GM12865 (cell line): ENCODE measurements around the gene SEZ6L.

Experiments
- DNase-seq: peaks from one replicate; pipeline ENCODE4 v3.0.0; 2010; ENCODE audit warnings: low read depth
- H3K4me3 ChIP-seq: 2 replicates; pipeline ENCODE4 v1.5.1; 2011; ENCODE audit warnings: mild to moderate bottlenecking, low read depth, low read length, control low read depth
- CTCF ChIP-seq: IDR thresholded peaks from 2 replicates; pipeline ENCODE4 v1.5.1; 2011; ENCODE audit warnings: low read length, control low read depth, low read depth, inconsistent platforms; ENCODE audit not compliant: insufficient read depth; ENCODE audit errors: missing control alignments

Gene SEZ6L

DNA sequence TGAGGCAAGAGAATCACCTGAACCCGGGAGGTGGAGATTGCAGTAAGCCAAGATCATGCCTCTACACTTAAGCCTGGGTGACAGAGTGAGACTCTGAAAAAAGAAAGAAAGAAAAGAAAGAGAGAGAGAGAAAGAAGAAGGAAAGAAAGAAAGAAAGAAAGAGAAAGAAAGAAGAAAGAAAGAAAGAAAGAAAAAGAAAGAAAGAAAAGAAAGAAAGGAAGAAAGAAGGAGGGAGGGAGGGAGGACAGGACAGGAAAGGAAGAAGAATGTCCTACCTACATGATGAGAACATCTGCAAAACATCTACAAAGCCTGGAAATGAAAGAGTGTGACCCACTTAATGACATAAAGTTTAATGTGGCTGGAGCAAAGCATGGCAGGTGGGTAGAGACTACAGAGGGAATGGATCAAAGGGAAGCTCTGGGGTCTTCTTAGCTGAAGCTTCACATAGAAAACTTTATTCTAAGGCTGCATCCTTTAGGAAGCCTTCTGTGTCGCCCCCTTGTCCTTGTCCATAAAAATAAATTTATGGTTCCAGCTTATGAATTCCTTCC lies 147.5 kb downstream of the SEZ6L start:
- H3K4me3 ChIP-seq: no peak overlapping the region
- no peak for TF ChIP-seq CTCF
- no peak for DNase-seq

- TF ChIP-seq CTCF: peak; percentile 39
- no peak overlapping the region for H3K4me3 ChIP-seq
- DNase-seq: peak; percentile 7
These were observed 149.7 kb downstream of the SEZ6L start for GRCh38 chr22:26318975-26319374.

GRCh38 chr22:26320447-26320846 lies 151.2 kb downstream of the SEZ6L start:
- no peak for DNase-seq
- H3K4me3 ChIP-seq: no peak overlapping the region
- TF ChIP-seq CTCF: no peak

DNA sequence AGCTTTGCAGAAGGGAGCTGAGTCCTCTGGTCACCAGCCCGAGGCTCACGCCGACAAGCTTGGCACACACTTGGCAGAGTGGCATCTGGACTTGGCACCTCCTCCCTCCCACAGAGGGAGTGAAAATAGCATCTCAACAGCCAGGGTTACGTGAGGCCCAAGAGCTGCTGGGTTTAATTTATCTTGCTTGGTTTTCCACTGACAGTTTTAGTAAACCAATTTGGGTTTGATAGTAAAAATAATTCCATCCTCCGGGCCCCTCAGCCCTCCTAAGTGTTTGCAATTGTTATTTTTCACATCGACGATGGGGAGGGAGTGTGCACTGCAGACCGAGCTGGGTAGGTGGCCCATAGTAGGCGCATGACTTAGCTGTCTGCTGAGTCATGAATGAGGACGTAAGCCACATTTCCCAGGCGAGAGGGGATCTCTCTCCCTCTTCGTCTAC lies 152.2 kb downstream of the SEZ6L start:
- TF ChIP-seq CTCF: no peak
- H3K4me3 ChIP-seq: no peak overlapping the region
- DNase-seq: no peak

GRCh38 chr22:26322179-26322905 lies 153.1 kb downstream of the SEZ6L start:
- H3K4me3 ChIP-seq: no peak overlapping the region
- TF ChIP-seq CTCF: no peak
- no peak for DNase-seq

DNA sequence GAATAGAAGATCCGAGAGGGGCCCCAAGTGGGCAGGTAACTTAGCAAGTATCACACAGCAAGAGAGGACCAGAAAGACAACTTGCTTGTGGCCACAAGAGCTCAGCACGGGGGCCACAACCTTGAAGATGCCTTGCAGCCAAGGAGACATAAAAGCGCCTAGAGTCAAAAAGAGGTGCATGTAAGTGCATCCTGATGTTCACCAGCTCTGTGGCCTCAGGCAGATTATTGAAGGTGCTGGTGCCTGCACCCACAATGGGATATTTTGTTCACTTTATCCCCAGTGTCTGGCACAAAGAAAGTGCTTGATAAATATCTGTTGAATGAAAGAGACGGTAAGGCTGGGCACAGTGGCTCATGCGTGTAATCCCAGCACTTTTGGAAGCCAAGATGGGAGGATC lies 153.8 kb downstream of the SEZ6L start:
- H3K4me3 ChIP-seq: no peak overlapping the region
- DNase-seq: no peak
- TF ChIP-seq CTCF: no peak

- H3K4me3 ChIP-seq: no peak overlapping the region
- TF ChIP-seq CTCF: no peak
- no peak for DNase-seq
These were observed 154.9 kb downstream of the SEZ6L start for GRCh38 chr22:26324150-26324549.
